HG03175 (cell line): Measurements from ENCODE around the gene EYA2.

Experiments used
- ATAC-seq: cut with Tn5 transposase; IDR thresholded peaks from one replicate; pipeline ENCODE4 v1.9.1; 2021; ENCODE audit warnings: mild to moderate bottlenecking, moderate library complexity; ENCODE audit not compliant: unreplicated experiment

Gene EYA2

GRCh38 chr20:47215653-47216397 lies 321.2 kb downstream of the EYA2 start:
- ATAC-seq = no peak

- ATAC-seq = no peak
Measured at GRCh38 chr20:47216819-47217410, 322.3 kb downstream of the EYA2 start.

- no peak for ATAC-seq
Measured at GRCh38 chr20:47217482-47218446, 323.1 kb downstream of the EYA2 start.

- ATAC-seq = no peak
Measured at GRCh38 chr20:47220161-47220582, 325.5 kb downstream of the EYA2 start.

GRCh38 chr20:47221036-47221625 lies 326.5 kb downstream of the EYA2 start:
- ATAC-seq = no peak

- no peak for ATAC-seq
Measured at GRCh38 chr20:47222468-47223119, 328.0 kb downstream of the EYA2 start.

GRCh38 chr20:47223896-47224295 lies 329.3 kb downstream of the EYA2 start:
- no peak for ATAC-seq

- ATAC-seq = no peak
Measured at GRCh38 chr20:47224300-47224791, 329.7 kb downstream of the EYA2 start.

- ATAC-seq = no peak
Measured at GRCh38 chr20:47224857-47225256, 330.2 kb downstream of the EYA2 start.

- no peak for ATAC-seq
Measured at GRCh38 chr20:47225458-47225857, 330.8 kb downstream of the EYA2 start.

GRCh38 chr20:47227119-47227518 lies 332.5 kb downstream of the EYA2 start:
- ATAC-seq = no peak

- no peak for ATAC-seq
Measured at GRCh38 chr20:47227576-47227975, 332.9 kb downstream of the EYA2 start.

GRCh38 chr20:47228654-47229053 lies 334.0 kb downstream of the EYA2 start:
- no peak for ATAC-seq

- ATAC-seq = no peak
Measured at GRCh38 chr20:47230811-47231256, 336.2 kb downstream of the EYA2 start.

- no peak for ATAC-seq
Measured at GRCh38 chr20:47231382-47232039, 336.9 kb downstream of the EYA2 start.

GRCh38 chr20:47232518-47232917 lies 337.9 kb downstream of the EYA2 start:
- ATAC-seq = no peak

GRCh38 chr20:47233333-47234188 lies 338.9 kb downstream of the EYA2 start:
- ATAC-seq = no peak

- no peak for ATAC-seq
Measured at GRCh38 chr20:47235111-47235510, 340.5 kb downstream of the EYA2 start.
